ENCODE results near the gene COL15A1.

DNA sequence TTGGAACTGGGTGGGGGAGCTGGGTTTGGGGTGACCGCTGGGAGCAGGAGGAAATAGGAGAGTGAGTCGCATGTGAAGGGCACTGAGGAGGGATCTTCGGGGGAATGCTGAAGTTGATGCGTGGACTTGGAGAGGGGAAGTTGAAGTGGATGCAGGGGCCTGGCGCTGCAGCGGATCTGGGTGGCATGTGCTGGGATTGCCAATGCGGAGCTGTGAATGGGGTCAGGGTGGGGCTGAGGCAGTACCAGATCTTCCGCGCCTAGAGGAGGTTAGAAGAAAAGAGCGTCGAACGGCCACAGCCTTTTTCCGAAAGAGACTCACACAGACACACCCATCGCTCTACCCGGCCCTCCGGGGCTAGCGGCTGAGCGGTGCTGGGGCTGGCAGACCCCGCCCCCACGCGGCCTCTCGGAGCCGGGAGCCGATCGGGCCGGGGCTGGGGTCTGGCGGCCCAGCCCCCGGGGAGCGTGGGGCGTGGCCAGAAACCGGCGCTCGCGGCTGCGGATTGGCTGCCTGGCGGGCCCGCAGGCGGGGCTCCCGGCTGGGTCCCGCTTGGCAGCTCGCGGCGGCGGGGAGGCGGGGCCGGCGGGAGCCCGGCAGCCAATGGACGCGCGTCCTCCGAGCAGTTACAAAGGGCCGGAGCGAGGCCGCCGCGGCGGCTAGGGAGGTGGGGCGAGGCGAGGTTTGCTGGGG lies 160.9 kb downstream of the COL15A1 start, which contains the start of gene TGFBR1:
- peak in 1 of 2 donors; percentile 92 for TF ChIP-seq POLR2A (IDR thresholded peaks at IDR 0.05)
- TF ChIP-seq, protein P1, sequence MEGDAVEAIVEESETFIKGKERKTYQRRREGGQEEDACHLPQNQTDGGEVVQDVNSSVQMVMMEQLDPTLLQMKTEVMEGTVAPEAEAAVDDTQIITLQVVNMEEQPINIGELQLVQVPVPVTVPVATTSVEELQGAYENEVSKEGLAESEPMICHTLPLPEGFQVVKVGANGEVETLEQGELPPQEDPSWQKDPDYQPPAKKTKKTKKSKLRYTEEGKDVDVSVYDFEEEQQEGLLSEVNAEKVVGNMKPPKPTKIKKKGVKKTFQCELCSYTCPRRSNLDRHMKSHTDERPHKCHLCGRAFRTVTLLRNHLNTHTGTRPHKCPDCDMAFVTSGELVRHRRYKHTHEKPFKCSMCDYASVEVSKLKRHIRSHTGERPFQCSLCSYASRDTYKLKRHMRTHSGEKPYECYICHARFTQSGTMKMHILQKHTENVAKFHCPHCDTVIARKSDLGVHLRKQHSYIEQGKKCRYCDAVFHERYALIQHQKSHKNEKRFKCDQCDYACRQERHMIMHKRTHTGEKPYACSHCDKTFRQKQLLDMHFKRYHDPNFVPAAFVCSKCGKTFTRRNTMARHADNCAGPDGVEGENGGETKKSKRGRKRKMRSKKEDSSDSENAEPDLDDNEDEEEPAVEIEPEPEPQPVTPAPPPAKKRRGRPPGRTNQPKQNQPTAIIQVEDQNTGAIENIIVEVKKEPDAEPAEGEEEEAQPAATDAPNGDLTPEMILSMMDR (IDR thresholded peaks at IDR 0.05) = peak in 1 of 6 experiments; percentile 9
